H9 (cell line): ENCODE measurements around the gene ATP7B. TPM values are rescaled to one million over a fixed set of nuclear protein-coding genes. Genes with fewer than 3 reads are reported as not detected.

ENCODE experiments used
- DNase-seq: peaks from one replicate; pipeline ENCODE4 v3.0.0-alpha.2; 2017
- H2AFZ ChIP-seq: one replicate; pipeline ENCODE4 v1.6.1; 2013; ENCODE audit warnings: mild to moderate bottlenecking, low read length, control low read depth, moderate library complexity
- H2AK5ac ChIP-seq: 2 replicates; pipeline ENCODE4 v1.6.1; 2013; ENCODE audit warnings: low read length, control low read depth, mixed read lengths; ENCODE audit not compliant: insufficient read length
- H2BK120ac ChIP-seq: one replicate; pipeline ENCODE4 v1.6.1; 2013; ENCODE audit warnings: low read depth, mild to moderate bottlenecking, low read length, control low read depth, inconsistent platforms; ENCODE audit not compliant: poor library complexity, severe bottlenecking
- H2BK12ac ChIP-seq: 2 replicates; pipeline ENCODE4 v1.6.1; 2013; ENCODE audit warnings: low read length, control low read depth, mixed read lengths, low read depth; ENCODE audit not compliant: insufficient read length
- H2BK15ac ChIP-seq: 2 replicates; pipeline ENCODE4 v1.6.1; 2013; ENCODE audit warnings: low read depth, low read length, control low read depth
- H2BK20ac ChIP-seq: one replicate; pipeline ENCODE4 v1.6.1; 2013; ENCODE audit warnings: low read depth, mild to moderate bottlenecking, low read length, control low read depth, inconsistent platforms; ENCODE audit not compliant: poor library complexity, severe bottlenecking
- H2BK5ac ChIP-seq: 2 replicates; pipeline ENCODE4 v1.6.1; 2013; ENCODE audit warnings: low read length, control low read depth, mixed read lengths; ENCODE audit not compliant: insufficient read length
- H3K14ac ChIP-seq: 2 replicates; pipeline ENCODE4 v1.6.1; 2013; ENCODE audit warnings: low read length, control low read depth; ENCODE audit not compliant: insufficient read depth
- H3K18ac ChIP-seq: 2 replicates; pipeline ENCODE4 v1.6.1; 2013; ENCODE audit warnings: low read depth, mild to moderate bottlenecking, mixed read lengths, low read length, control low read depth; ENCODE audit not compliant: insufficient read length
- H3K23ac ChIP-seq: 2 replicates; pipeline ENCODE4 v1.6.1; 2013; ENCODE audit warnings: low read length, control low read depth, mixed read lengths, low read depth; ENCODE audit not compliant: insufficient read length
- H3K23me2 ChIP-seq: 2 replicates; pipeline ENCODE4 v1.6.1; 2013; ENCODE audit warnings: low read depth, mild to moderate bottlenecking, mixed read lengths, low read length, control low read depth; ENCODE audit not compliant: insufficient read length, poor library complexity, severe bottlenecking
- H3K27ac ChIP-seq: 2 replicates; pipeline ENCODE4 v1.5.1; 2013; ENCODE audit warnings: low read length, control low read depth, mixed read lengths, low read depth; ENCODE audit not compliant: insufficient read length
- H3K27me3 ChIP-seq: 2 replicates; pipeline ENCODE4 v1.6.1; 2013; ENCODE audit warnings: low read length, control low read depth, inconsistent platforms; ENCODE audit not compliant: insufficient read depth
- H3K4ac ChIP-seq: 2 replicates; pipeline ENCODE4 v1.6.1; 2013; ENCODE audit warnings: low read depth, mild to moderate bottlenecking, control low read depth, inconsistent platforms, low read length, moderate library complexity
- H3K4me1 ChIP-seq: 2 replicates; pipeline ENCODE4 v1.6.1; 2013; ENCODE audit warnings: low read length, control low read depth, inconsistent platforms; ENCODE audit not compliant: insufficient read depth
- H3K4me2 ChIP-seq: 2 replicates; pipeline ENCODE4 v1.6.1; 2013; ENCODE audit warnings: low read length, control low read depth, mixed read lengths; ENCODE audit not compliant: insufficient read length, insufficient read depth
- H3K56ac ChIP-seq: 2 replicates; pipeline ENCODE4 v1.6.1; 2013; ENCODE audit warnings: low read depth, mild to moderate bottlenecking, mixed read lengths, low read length, control low read depth; ENCODE audit not compliant: insufficient read length
- H3K79me1 ChIP-seq: 2 replicates; pipeline ENCODE4 v1.6.1; 2013; ENCODE audit warnings: low read depth, mild to moderate bottlenecking, moderate library complexity, low read length, control low read depth, inconsistent platforms; ENCODE audit not compliant: insufficient read depth, poor library complexity, severe bottlenecking
- H3K79me2 ChIP-seq: 2 replicates; pipeline ENCODE4 v1.6.1; 2013; ENCODE audit warnings: low read length, control low read depth, inconsistent platforms; ENCODE audit not compliant: insufficient read depth
- H3K9ac ChIP-seq: 2 replicates; pipeline ENCODE4 v1.6.1; 2013; ENCODE audit warnings: low read length, control low read depth, mixed read lengths; ENCODE audit not compliant: insufficient read length; ENCODE audit errors: extremely low read depth
- H3K9me3 ChIP-seq: one replicate; pipeline ENCODE4 v1.6.1; 2013; ENCODE audit warnings: low read depth, low read length, inconsistent platforms; ENCODE audit not compliant: control insufficient read depth
- H3T11ph ChIP-seq: one replicate; pipeline ENCODE4 v1.6.1; 2013; ENCODE audit warnings: mild to moderate bottlenecking, low read length, control low read depth, inconsistent platforms
- H4K20me1 ChIP-seq: one replicate; pipeline ENCODE4 v1.6.1; 2013; ENCODE audit not compliant: control insufficient read depth, insufficient read length, insufficient read depth
- H4K5ac ChIP-seq: 2 replicates; pipeline ENCODE4 v1.6.1; 2013; ENCODE audit warnings: low read depth, mild to moderate bottlenecking, mixed read lengths, low read length, control low read depth; ENCODE audit not compliant: insufficient read length
- H4K8ac ChIP-seq: replicated peaks from 2 replicates; pipeline ENCODE4 v1.6.1; 2013; ENCODE audit warnings: low read length, control low read depth, mixed read lengths, low read depth; ENCODE audit not compliant: insufficient read length
- H4K91ac ChIP-seq: 2 replicates; pipeline ENCODE4 v1.6.1; 2013; ENCODE audit warnings: low read depth, mild to moderate bottlenecking, moderate library complexity, mixed read lengths, low read length, control low read depth; ENCODE audit not compliant: insufficient read length
- H3K27ac Mint-ChIP-seq, 3 experiments: 2 replicates in 2 of 3; 3 replicates in 1 of 3; pipeline ENCODE4 v1.8.0; 2020 to 2021; ENCODE audit warnings: mixed read lengths in 3 of 3, mild to moderate bottlenecking in 1 of 3, moderate library complexity in 1 of 3
- H3K27me3 Mint-ChIP-seq: 2 replicates; pipeline ENCODE4 v1.8.0; 2021; ENCODE audit warnings: low read depth, mild to moderate bottlenecking, moderate library complexity, mixed read lengths
- H3K36me3 Mint-ChIP-seq, 3 experiments: 2 replicates in 2 of 3; 3 replicates in 1 of 3; pipeline ENCODE4 v1.8.0; 2020 to 2021; ENCODE audit warnings: low read depth in 3 of 3, mixed read lengths in 3 of 3; ENCODE audit not compliant: insufficient read depth in 1 of 3
- H3K4me1 Mint-ChIP-seq, 2 experiments: 2 replicates each; pipeline ENCODE4 v1.8.0; 2020; ENCODE audit warnings: mixed read lengths in 2 of 2
- H3K4me3 Mint-ChIP-seq, 2 experiments: 2 replicates in 1 of 2; 3 replicates in 1 of 2; pipeline ENCODE4 v1.8.0; 2020 to 2021; ENCODE audit warnings: mild to moderate bottlenecking in 2 of 2, mixed read lengths in 2 of 2, moderate library complexity in 1 of 2
- H3K9me3 Mint-ChIP-seq, 2 experiments: 2 replicates in 1 of 2; 3 replicates in 1 of 2; pipeline ENCODE4 v1.8.0; 2020; ENCODE audit warnings: mild to moderate bottlenecking in 2 of 2, mixed read lengths in 2 of 2, moderate library complexity in 1 of 2
- CTCF ChIP-seq: fragments of 200-600 bp; sonication (generic); conservative IDR thresholded peaks from 3 replicates; pipeline ENCODE4 v1.8.0; 2021; ENCODE audit warnings: antibody characterized with exemption, mild to moderate bottlenecking
- WGBS: extraction: QIAGEN DNeasy Blood & Tissue Kit; methylation state at CpG from one replicate; pipeline ENCODE4 v1.1.7; 2013; ENCODE audit warnings: missing lambda C conversion rate, low lambda C conversion rate, mixed read lengths; ENCODE audit not compliant: insufficient read length; ENCODE audit errors: extremely low coverage; 5-methylcytosine and 5-hydroxymethylcytosine counted together
- total RNA-seq: library from RNA; stranded (reverse); gene quantifications from 2 replicates; pipeline ENCODE4 v1.2.1, GENCODE V29; 2021

Gene ATP7B
- total RNA-seq, 1 experiment from 2014 or later, result 5.8 TPM

GRCh38 chr13:52043675-52044074 is 32.4 kb upstream of the ATP7B start:
- no peak overlapping the region for H3K4me3 Mint-ChIP-seq
- no peak for TF ChIP-seq CTCF

More at GRCh38 chr13:52043675-52044074, 32.4 kb upstream of the ATP7B start:
- Histone ChIP-seq H4K91ac (no peak overlapping the region), H2BK5ac (no peak overlapping the region), H3K27me3 (no peaks in the 10 kb centered on the region), H4K5ac (no peak overlapping the region), H2BK12ac (no peak overlapping the region), H3K4ac (no peak overlapping the region), H2BK120ac (no peak overlapping the region), H2AK5ac (no peak overlapping the region), H3K4me2 (no peak overlapping the region), H4K20me1 (no peaks in the 10 kb centered on the region), H4K8ac (no peak overlapping the region), H3K9me3 (no peaks in the 10 kb centered on the region), H2BK15ac (no peak overlapping the region), H3K23me2 (no peaks in the 10 kb centered on the region), H3K4me1 (no peaks in the 10 kb centered on the region), H3K79me2 (no peaks in the 10 kb centered on the region), H3K27ac (no peak overlapping the region), H3T11ph (no peak overlapping the region), H3K14ac (no peak overlapping the region), H3K23ac (no peak overlapping the region), H3K79me1 (no peaks in the 10 kb centered on the region), H3K56ac (no peak overlapping the region), H3K18ac (no peak overlapping the region), H2AFZ (no peak overlapping the region), H2BK20ac (no peak overlapping the region), H3K9ac (no peak overlapping the region)
- H3K9me3 Mint-ChIP-seq, result no peaks in the 10 kb centered on the region; a peak in 1 of 5 replicates
- peaks cover 0 to 4% (median 0%) of the 10 kb centered on the region in 3 experiments; a peak in 1 of 7 replicates for H3K36me3 Mint-ChIP-seq
- WGBS, result no CpG with 5 or more reads among the region's 3 CpGs
- DNase-seq, result no peak
- H3K27me3 Mint-ChIP-seq, result no peaks in the 10 kb centered on the region
- H3K27ac Mint-ChIP-seq, result no peak overlapping the region
- H3K4me1 Mint-ChIP-seq, result 0 out of 4 replicates have a peak, but pooled peaks cover 2% of the 10 kb centered on the region in 2 experiments
